Fibroblast of lung (primary cell): Measurements from ENCODE around the gene MEGF10.

Experiments
- CTCF ChIP-seq, 2 donors: IDR thresholded peaks in 1 of 2; conservative IDR thresholded peaks in 1 of 2; 1 replicate in 1 of 2; 2 replicates in 1 of 2; pipeline ENCODE4 v1.5.1; 2011 to 2012; ENCODE audit warnings: low read length in 2 of 2, control low read depth in 1 of 2, inconsistent platforms in 1 of 2, low read depth in 1 of 2, mild to moderate bottlenecking in 1 of 2
- EZH2 ChIP-seq: IDR thresholded peaks from 2 replicates; pipeline ENCODE4 v1.5.1; 2012; ENCODE audit warnings: low read length, control low read depth, mild to moderate bottlenecking; ENCODE audit errors: missing control alignments

- no peak for TF ChIP-seq CTCF (conservative IDR thresholded peaks at IDR 0.05 in 1 of 2, IDR thresholded peaks at IDR 0.05 in 1 of 2; ENCODE audit: low read depth in 1 of 2, low read length in 2 of 2)
- no peak for TF ChIP-seq EZH2
These were observed 137.7 kb downstream of the MEGF10 start for GRCh38 chr5:127428276-127428675.
